ENCODE results near the gene SYPL1. TPM values are rescaled to one million over a fixed set of nuclear protein-coding genes. Genes with fewer than 3 reads are reported as not detected.

Gene SYPL1
- total and polyA plus RNA-seq, 9 of the 15 experiments (the other 6 are each of a cell fraction or from before 2014, with no cell fraction given) = 23.8 to 214 (median 70.2) TPM

- Histone ChIP-seq H3K9ac (ENCODE audit: insufficient read depth in 1 of 2, low read depth in 2 of 2, low read length in 2 of 2) (no peak overlapping the region), H3K9me3 (replicated peaks; ENCODE audit: control insufficient read depth, insufficient read depth, low read depth, low read length) (0 out of 2 replicates have a peak, but pooled peaks cover 2% of the 10 kb centered on the region), H3K4me1 (replicated peaks in 1 of 2; ENCODE audit: control insufficient read depth in 2 of 2, insufficient read depth in 2 of 2, low read length in 2 of 2) (no peaks in the 10 kb centered on the region), H3K9me1 (ENCODE audit: control insufficient read depth, insufficient read depth, low read length) (no peaks in the 10 kb centered on the region), H3K36me3 (ENCODE audit: control insufficient read depth, insufficient read depth, low read length) (no peaks in the 10 kb centered on the region), H3K27ac (ENCODE audit: extremely low read depth, low read depth, low read length) (no peak overlapping the region), H3K27me3 (ENCODE audit: control insufficient read depth in 2 of 2, insufficient read depth in 2 of 2, low read length in 2 of 2) (peaks cover 57 to 67% of the 10 kb centered on the region in 2 experiments), H3K4me2 (ENCODE audit: insufficient read depth, low read length) (no peak overlapping the region), H3K4me3 (no peak overlapping the region), H4K20me1 (replicated peaks; ENCODE audit: control insufficient read depth, insufficient read depth, low read length) (peaks cover 7% of the 10 kb centered on the region; the same call in 1 of the 2 replicates), H2AFZ (ENCODE audit: low read depth, low read length) (no peak overlapping the region), H3K79me2 (ENCODE audit: control insufficient read depth, insufficient read depth, low read length) (no peaks in the 10 kb centered on the region)
- CTCF ChIA-PET (ENCODE audit: low intra/inter-chr PET ratio) = interaction anchor here (3.1 kb wide), 1 partner anchor 105 kb away, joined by 20 read pairs; no protein-coding TSS in a partner anchor
- POLR2A ChIA-PET = interaction anchor here (0.6 to 0.7 kb wide), 6 partner anchors 20 to 393 kb away, joined by 3 read pairs; no protein-coding TSS in a partner anchor
- in situ Hi-C loops (cut with MboI) (no loop called here), intact Hi-C loops (cut with micrococcal nuclease) (no loop called here)
- FAIRE-seq (no peak), DNase-seq (ENCODE audit: extremely low read depth in 1 of 4, low spot score in 3 of 4) (no peak), ATAC-seq (no peak)
- BruUV-seq (replicated peaks) = no TSS peak
- TF ChIP-seq, protein P1, sequence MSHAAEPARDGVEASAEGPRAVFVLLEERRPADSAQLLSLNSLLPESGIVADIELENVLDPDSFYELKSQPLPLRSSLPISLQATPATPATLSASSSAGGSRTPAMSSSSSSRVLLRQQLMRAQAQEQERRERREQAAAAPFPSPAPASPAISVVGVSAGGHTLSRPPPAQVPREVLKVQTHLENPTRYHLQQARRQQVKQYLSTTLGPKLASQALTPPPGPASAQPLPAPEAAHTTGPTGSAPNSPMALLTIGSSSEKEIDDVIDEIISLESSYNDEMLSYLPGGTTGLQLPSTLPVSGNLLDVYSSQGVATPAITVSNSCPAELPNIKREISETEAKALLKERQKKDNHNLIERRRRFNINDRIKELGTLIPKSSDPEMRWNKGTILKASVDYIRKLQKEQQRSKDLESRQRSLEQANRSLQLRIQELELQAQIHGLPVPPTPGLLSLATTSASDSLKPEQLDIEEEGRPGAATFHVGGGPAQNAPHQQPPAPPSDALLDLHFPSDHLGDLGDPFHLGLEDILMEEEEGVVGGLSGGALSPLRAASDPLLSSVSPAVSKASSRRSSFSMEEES (CRISPR knock-in tag; IDR thresholded peaks at IDR 0.05) = peak; percentile 7; the same call in 1 of the 2 replicates
- TF ChIP-seq ZNF696 (CRISPR knock-in tag; conservative IDR thresholded peaks at IDR 0.05) = no peak
- 2% methylated on average over 10 of the region's 10 CpGs for WGBS (ENCODE audit: insufficient coverage, low coverage, missing lambda C conversion rate)
These were observed 64.0 kb downstream of the SYPL1 start for GRCh38 chr7:106047818-106048705.

Measured in K562 (cell line).